Panc1 (cell line): ENCODE data around the gene ELFN1. TPM values are rescaled to one million over a fixed set of nuclear protein-coding genes. Genes with fewer than 3 reads are reported as not detected.

Experiments
- ATAC-seq: fragments of 200-7000 bp; cut with Tn5 transposase; 2 replicates; pipeline ENCODE4 v1.9.1; 2020; ENCODE audit warnings: mild to moderate bottlenecking, moderate library complexity
- BruUV-seq: library from RNA; stranded (reverse); fragments of 400-500 nt; replicated peaks from 2 replicates; lab custom pipeline; 2021; lab: Mats Ljungman, UMichigan
- CTCF ChIA-PET: fragments of 300-600 bp; sonication (Branson Sonifier 250); formaldehyde crosslinking; loops from one replicate; lab custom pipeline; 2022; ENCODE audit warnings: antibody characterized with exemption; lab: Charles Lee
- POLR2A ChIA-PET: fragments of 300-600 bp; sonication (Branson Sonifier 250); formaldehyde crosslinking; loops from one replicate; lab custom pipeline; 2022; ENCODE audit warnings: antibody characterized with exemption; lab: Charles Lee
- DNase-seq: peaks from one replicate; pipeline ENCODE4 v3.0.0-alpha.2; 2010; ENCODE audit warnings: low read depth, low spot score
- H3K27ac ChIP-seq: 2 replicates; pipeline ENCODE4 v1.5.1; 2011; ENCODE audit warnings: mild to moderate bottlenecking, low read length, inconsistent platforms
- H3K27me3 ChIP-seq: fragments of 200-500 bp; sonication (Bioruptor generic); 2 replicates; pipeline ENCODE4 v1.6.0; 2014; ENCODE audit warnings: low read length, inconsistent platforms; ENCODE audit not compliant: control insufficient read depth, insufficient read depth
- H3K36me3 ChIP-seq: fragments of 200-500 bp; sonication (Bioruptor generic); 2 replicates; pipeline ENCODE4 v1.5.1; 2014; ENCODE audit warnings: inconsistent platforms, mild to moderate bottlenecking, low read length, moderate library complexity; ENCODE audit not compliant: control insufficient read depth, insufficient read depth
- H3K4me1 ChIP-seq: 2 replicates; pipeline ENCODE4 v1.5.1; 2011; ENCODE audit warnings: inconsistent platforms, mild to moderate bottlenecking, low read length, moderate library complexity; ENCODE audit not compliant: control insufficient read depth, insufficient read depth
- H3K4me3 ChIP-seq, 2 experiments: 2 replicates each; pipeline ENCODE4 v1.5.1; 2011 to 2012; ENCODE audit warnings: low read depth in 2 of 2, low read length in 2 of 2, mild to moderate bottlenecking in 2 of 2, inconsistent platforms in 1 of 2, moderate library complexity in 1 of 2
- H3K9me3 ChIP-seq: fragments of 200-500 bp; sonication (Bioruptor generic); 2 replicates; pipeline ENCODE4 v1.5.1; 2014; ENCODE audit warnings: low read depth, mild to moderate bottlenecking, inconsistent platforms, low read length, moderate library complexity; ENCODE audit not compliant: control insufficient read depth, insufficient read depth
- CTCF ChIP-seq: fragments of 450-650 bp; IDR thresholded peaks from 2 replicates; pipeline ENCODE4 v1.5.1; 2017; ENCODE audit warnings: mild to moderate bottlenecking
- POLR2AphosphoS5 ChIP-seq: IDR thresholded peaks from 2 replicates; pipeline ENCODE4 v1.6.1; 2012; ENCODE audit warnings: mild to moderate bottlenecking, low read depth, low read length, moderate library complexity
- REST ChIP-seq, 2 experiments: IDR thresholded peaks; 2 replicates each; pipeline ENCODE4 v1.6.1; 2011 to 2012; ENCODE audit warnings: low read depth in 2 of 2, control low read depth in 1 of 2, low read length in 1 of 2, mild to moderate bottlenecking in 1 of 2, moderate library complexity in 1 of 2; ENCODE audit not compliant: insufficient read depth in 1 of 2
- SIN3A ChIP-seq: IDR thresholded peaks from 2 replicates; pipeline ENCODE4 v1.6.1; 2012; ENCODE audit warnings: low read depth, mild to moderate bottlenecking, low read length, moderate library complexity, borderline replicate concordance; ENCODE audit not compliant: insufficient read depth
- TCF7L2 ChIP-seq: IDR thresholded peaks from 2 replicates; pipeline ENCODE4 v1.6.1; 2011; ENCODE audit warnings: mild to moderate bottlenecking, low read depth, low read length, inconsistent platforms
- in situ Hi-C: cut with HindIII; loops from 2 replicates; pipeline ENCODE4 v1.10.0; 2016; ENCODE audit warnings: low sequenced_read_pairs, low pct_unique_long_range_greater_than_20kb
- intact Hi-C: fragments of 100-400 bp; cut with micrococcal nuclease; formaldehyde crosslinking; loops from one replicate; pipeline ENCODE4 v1.10.0; 2022; ENCODE audit not compliant: unreplicated experiment
- total RNA-seq: library from RNA; stranded (reverse); gene quantifications from one replicate; pipeline ENCODE4 v1.2.1, GENCODE V29; 2021; ENCODE audit not compliant: unreplicated experiment

The ELFN1 gene
- total RNA-seq, 1 experiment from 2014 or later: 39.0 TPM

- BruUV-seq: no TSS peak
- in situ Hi-C loops: no loop called here
- DNase-seq (no peak), ATAC-seq (no peak)
- TF ChIP-seq POLR2AphosphoS5 (no peak), TCF7L2 (no peak), SIN3A (no peak), REST (IDR thresholded peaks at IDR 0.05; ENCODE audit: insufficient read depth in 1 of 2, low read depth in 2 of 2, low read length in 1 of 2) (no peak), CTCF (no peak)
- no peaks in the 10 kb centered on the region for H3K9me3 ChIP-seq
- intact Hi-C loops: no loop called here
- H3K4me1 ChIP-seq: no peaks in the 10 kb centered on the region; the same call in 1 of the 2 replicates
- H3K27ac ChIP-seq: no peak overlapping the region
- H3K27me3 ChIP-seq: 0 out of 2 replicates have a peak, but pooled peaks cover 3% of the 10 kb centered on the region
- CTCF ChIA-PET: no interaction called here
- no peak overlapping the region for H3K4me3 ChIP-seq
- H3K36me3 ChIP-seq: no peaks in the 10 kb centered on the region
- POLR2A ChIA-PET: no interaction called here
Measured at GRCh38 chr7:1761774-1762173, 91.7 kb downstream of the ELFN1 start.

GRCh38 chr7:1762238-1762945 is 92.3 kb downstream of the ELFN1 start:
- ATAC-seq: no peak
- ChIA-PET POLR2A (no interaction called here), CTCF (no interaction called here)
- no peak for DNase-seq
- no peak for TF ChIP-seq REST (IDR thresholded peaks at IDR 0.05; ENCODE audit: insufficient read depth in 1 of 2, low read depth in 2 of 2, low read length in 1 of 2)
- no peak for TF ChIP-seq CTCF
- TF ChIP-seq TCF7L2: no peak
- TF ChIP-seq POLR2AphosphoS5: no peak
- no peak for TF ChIP-seq SIN3A
- H3K4me3 ChIP-seq: no peak overlapping the region
- intact Hi-C loops: no loop called here
- H3K9me3 ChIP-seq: no peaks in the 10 kb centered on the region
- no peaks in the 10 kb centered on the region for H3K36me3 ChIP-seq
- BruUV-seq: no TSS peak
- H3K27ac ChIP-seq: no peak overlapping the region
- no peaks in the 10 kb centered on the region; the same call in 1 of the 2 replicates for H3K4me1 ChIP-seq
- in situ Hi-C loops: no loop called here
- H3K27me3 ChIP-seq: no peaks in the 10 kb centered on the region
